ENCODE measurements around the gene ENTPD8.

ENTPD8 gene

GRCh38 chr9:137423514-137424291 is 17.5 kb downstream of the ENTPD8 start:
- H3K4me3 ChIP-seq = peak overlapping the region; percentile 95
- TF ChIP-seq, protein P1, sequence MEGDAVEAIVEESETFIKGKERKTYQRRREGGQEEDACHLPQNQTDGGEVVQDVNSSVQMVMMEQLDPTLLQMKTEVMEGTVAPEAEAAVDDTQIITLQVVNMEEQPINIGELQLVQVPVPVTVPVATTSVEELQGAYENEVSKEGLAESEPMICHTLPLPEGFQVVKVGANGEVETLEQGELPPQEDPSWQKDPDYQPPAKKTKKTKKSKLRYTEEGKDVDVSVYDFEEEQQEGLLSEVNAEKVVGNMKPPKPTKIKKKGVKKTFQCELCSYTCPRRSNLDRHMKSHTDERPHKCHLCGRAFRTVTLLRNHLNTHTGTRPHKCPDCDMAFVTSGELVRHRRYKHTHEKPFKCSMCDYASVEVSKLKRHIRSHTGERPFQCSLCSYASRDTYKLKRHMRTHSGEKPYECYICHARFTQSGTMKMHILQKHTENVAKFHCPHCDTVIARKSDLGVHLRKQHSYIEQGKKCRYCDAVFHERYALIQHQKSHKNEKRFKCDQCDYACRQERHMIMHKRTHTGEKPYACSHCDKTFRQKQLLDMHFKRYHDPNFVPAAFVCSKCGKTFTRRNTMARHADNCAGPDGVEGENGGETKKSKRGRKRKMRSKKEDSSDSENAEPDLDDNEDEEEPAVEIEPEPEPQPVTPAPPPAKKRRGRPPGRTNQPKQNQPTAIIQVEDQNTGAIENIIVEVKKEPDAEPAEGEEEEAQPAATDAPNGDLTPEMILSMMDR (IDR thresholded peaks at IDR 0.05) = no peak
- DNase-seq (ENCODE audit: low spot score) = no peak
- H3K27ac ChIP-seq = peak overlapping the region; percentile 71 to 87

DNA sequence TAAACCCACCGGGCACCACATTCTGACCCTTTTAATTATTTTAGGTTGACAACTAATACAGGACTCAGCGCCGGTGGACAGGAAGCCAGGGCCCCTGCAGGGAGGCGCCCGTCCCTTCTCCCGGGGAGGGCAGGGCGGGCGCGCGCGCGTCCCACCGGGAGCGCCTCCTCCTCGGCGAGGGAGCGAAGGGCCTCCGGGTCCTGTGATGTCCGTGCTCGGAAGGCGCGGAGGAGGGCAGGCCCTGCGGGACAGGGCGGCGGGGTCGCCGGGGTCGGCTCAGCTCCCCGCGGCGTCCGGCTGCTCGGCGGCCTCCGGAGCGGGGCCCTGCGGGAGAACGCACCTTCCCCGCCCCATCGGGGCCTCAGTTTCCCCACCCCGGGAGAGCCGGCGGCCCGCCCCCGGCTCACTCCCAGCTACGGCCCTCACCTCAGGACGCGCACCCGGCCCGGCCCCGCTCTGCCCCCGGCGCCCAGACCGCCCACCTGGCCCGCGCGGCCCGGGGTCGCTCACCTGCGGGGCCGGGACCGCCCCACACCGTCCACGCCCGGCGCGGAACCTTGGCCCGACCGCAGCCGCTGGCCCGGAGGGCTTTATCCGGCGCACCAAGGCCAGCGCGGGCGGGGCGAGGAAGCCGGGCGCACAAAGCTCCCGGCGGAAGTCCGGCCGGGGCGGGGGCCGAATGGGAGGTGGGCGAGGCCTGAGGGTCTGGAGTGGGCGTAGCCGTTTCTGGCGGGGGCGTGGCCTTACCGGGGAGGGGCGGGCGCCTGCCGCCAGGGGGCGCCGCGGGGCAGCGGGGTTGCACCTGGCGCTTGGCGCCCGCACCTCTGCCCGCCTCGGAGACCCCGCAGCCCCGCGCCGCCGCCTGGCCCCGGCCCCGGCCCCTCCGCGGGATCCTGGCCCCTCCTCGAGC is 18.3 kb downstream of the ENTPD8 start, which contains the start of the genes EXD3 and NOXA1:
Gene EXD3 (minus strand): TSS at position 559 of the 910 bp plus-strand sequence. CDS start 27,805 bp downstream, outside the sequence.
Gene NOXA1 (plus strand): TSS at position 790 of the 910 bp plus-strand sequence. CDS start 137 bp downstream, outside the sequence.
- H3K27ac ChIP-seq = peak within 1 kb of the TSS; percentile 71 to 87
- peak; percentile 91 for DNase-seq (ENCODE audit: low spot score)
- TF ChIP-seq, protein P1 (IDR thresholded peaks at IDR 0.05) = peak; percentile 51
- H3K4me3 ChIP-seq = peak within 1 kb of the TSS; percentile 95

DNA sequence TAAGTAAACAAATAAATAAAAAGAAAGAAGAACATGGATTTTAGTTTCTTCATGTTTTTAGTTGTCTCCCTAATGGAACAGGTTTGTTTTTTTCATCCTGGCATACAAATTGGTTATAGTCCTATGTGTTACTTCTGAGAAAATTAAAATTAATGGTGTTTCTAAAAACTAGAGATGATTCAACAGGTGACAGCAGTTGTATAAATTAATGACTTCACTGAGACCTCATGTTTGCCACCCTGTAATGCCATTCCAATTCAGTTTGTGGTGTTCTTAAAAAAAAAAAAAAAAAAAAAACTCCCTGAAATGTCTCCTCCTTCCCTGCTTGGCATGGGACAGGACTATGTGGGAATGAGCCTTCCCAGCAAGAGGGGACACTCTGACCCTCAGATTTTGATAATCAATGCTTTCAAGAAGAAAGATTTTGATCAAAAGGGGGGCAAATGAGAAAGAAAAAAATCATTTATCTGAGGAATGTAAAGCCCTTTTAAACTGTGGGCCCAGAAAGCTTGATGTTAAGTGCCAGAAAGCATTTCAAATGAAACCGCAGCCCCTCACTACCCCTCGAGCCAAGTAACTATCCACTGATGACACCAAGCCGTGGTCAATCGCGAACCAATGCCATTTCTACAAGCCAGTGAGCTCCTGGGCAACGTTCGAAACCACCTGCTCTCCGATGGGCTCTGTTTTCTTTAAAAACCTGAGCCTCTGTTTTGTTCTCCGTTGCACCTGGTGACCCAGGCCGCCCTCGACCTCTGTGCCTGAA is 19.1 kb downstream of the ENTPD8 start:
- TF ChIP-seq, protein P1 (IDR thresholded peaks at IDR 0.05) = no peak
- H3K4me3 ChIP-seq = peak overlapping the region; percentile 95
- H3K27ac ChIP-seq = peak overlapping the region in 1 of 2 donors; percentile 55
- no peak for DNase-seq (ENCODE audit: low spot score)

DNA sequence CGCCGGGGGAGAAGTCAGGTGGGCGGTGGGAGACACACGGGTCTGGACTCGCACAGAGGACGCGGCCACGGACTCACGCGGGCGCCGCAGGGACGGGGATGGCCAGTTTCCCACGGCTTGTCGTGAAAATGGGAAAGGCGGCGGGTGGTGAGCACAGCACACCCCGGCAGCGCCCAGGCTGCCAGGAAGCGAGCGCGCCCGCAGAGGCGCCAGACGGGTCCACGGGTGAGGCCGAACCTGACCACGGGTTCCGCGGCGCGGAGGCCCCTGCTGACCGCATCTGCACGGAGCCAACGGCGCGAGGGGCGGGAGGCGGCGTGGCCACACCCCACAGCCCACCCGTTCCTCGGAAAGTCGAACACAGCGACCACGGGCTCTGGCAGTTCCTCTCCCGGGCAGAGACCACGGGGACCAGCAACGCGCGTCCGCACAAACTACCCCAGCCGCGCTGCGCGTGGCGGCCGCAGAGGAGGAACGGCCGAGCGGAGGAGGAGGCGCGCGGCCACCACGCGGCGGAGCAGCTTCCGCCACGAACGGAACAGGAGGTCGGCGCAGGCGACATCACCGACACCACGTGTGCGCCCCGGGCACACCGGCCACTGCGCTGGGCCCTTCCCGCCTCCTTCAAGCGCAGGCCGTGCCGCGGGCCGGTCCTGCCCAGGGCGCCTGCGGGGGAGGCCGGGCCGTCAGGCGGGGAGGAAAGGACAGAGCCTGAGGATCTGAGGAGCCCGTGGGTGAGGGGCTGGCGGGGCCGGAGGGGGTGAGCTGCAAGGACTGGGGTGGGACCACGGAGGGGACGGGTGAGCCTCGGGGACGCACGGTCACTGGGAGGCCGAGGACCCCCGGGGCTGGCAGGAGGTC is 23.8 kb downstream of the ENTPD8 start:
- no peak for DNase-seq (ENCODE audit: low spot score)
- H3K4me3 ChIP-seq = peak overlapping the region; percentile 37
- TF ChIP-seq, protein P1 (IDR thresholded peaks at IDR 0.05) = no peak
- H3K27ac ChIP-seq = peak overlapping the region in 1 of 2 donors; percentile 44

DNA sequence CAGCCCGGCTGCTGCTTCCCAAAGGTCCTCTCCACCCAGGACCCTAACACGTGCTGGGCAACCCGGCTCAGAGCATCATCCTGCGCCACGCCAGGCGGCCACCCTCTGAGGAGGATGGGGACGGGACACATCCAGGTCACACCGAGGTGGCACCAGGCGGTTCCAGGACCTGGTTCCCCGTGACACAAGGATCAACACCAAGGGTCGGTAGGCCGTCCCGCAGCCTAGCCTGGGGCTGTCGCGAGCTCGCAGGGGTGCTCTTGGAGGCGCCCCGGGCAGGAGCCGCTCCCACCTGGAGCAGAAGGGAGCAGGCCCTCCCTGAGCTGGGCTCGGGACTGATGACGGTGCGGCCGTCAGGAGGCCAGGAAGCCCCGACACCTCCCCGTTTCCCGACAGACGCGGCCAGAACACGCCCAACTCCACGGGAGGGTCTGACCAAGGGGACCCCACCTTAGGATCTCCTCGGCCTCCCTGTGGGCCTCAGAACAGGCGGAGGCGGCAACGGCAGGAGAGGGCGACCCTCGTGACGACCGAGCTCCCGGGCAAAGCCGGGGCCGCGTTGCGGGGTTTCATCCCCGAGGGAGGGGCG is 24.5 kb downstream of the ENTPD8 start:
- Histone ChIP-seq H3K27ac (peak overlapping the region in 1 of 2 donors; percentile 44), H3K4me3 (no peak overlapping the region)
- no peak for DNase-seq (ENCODE audit: low spot score)
- TF ChIP-seq, protein P1 (IDR thresholded peaks at IDR 0.05) = no peak

Data from coronary artery (tissue), 2 donors.